ENCODE results near the gene PLD6. TPM values are rescaled to one million over a fixed set of nuclear protein-coding genes. Genes with fewer than 3 reads are reported as not detected.

PLD6 gene
- total and polyA plus RNA-seq, 10 of the 15 experiments (the other 5 are each of a cell fraction or from before 2014, with no cell fraction given) = 4.7 to 21.4 (median 12.0) TPM

DNA sequence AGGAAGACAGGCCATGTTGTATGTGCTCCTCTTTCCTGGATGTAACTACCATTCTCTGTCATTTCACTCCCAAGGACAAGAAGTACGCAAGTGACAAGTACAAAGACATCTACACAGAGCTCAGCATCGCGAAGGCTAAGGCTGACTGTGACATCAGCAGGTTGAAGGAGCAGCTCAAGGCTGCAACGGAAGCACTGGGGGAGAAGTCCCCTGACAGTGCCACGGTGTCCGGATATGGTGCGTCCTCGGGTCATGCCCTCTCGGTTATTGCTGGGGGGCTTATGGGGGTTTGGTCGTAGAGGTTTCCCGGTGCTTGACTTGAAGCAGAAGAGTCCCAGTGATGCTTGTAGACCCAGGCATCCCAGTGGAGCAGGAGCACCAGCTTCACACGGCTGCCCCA lies 29.0 kb downstream of the PLD6 start:
- Histone ChIP-seq H3K36me3 (ENCODE audit: control insufficient read depth in 2 of 2, insufficient read depth in 2 of 2, low read length in 1 of 2) (peaks cover 26 to 34% of the 10 kb centered on the region in 2 experiments), H3K9ac (ENCODE audit: control insufficient read depth, insufficient read depth, low read length) (no peak overlapping the region), H3K79me2 (ENCODE audit: control insufficient read depth, insufficient read depth, low read length) (no peaks in the 10 kb centered on the region), H3K4me2 (ENCODE audit: control insufficient read depth, insufficient read depth) (no peak overlapping the region), H3K9me3 (replicated peaks; ENCODE audit: control insufficient read depth, insufficient read depth, low read length) (no peaks in the 10 kb centered on the region), H4K20me1 (ENCODE audit: control insufficient read depth, insufficient read depth) (no peaks in the 10 kb centered on the region), H3K27ac (ENCODE audit: control insufficient read depth, insufficient read depth) (no peak overlapping the region), H3K4me3 (no peak overlapping the region), H2AFZ (ENCODE audit: control insufficient read depth, low read depth, low read length) (no peak overlapping the region), H3K4me1 (ENCODE audit: control insufficient read depth, insufficient read depth, low read length) (peaks cover 27% of the 10 kb centered on the region), H3K27me3 (replicated peaks in 1 of 2; ENCODE audit: control insufficient read depth in 2 of 2, insufficient read depth in 2 of 2, low read length in 1 of 2) (no peaks in the 10 kb centered on the region)
- intact Hi-C loops (cut with micrococcal nuclease; ENCODE audit: unreplicated experiment) (no loop called here), in situ Hi-C loops (cut with MboI) (no loop called here)
- TF ChIP-seq FOXM1 (IDR thresholded peaks at IDR 0.05; ENCODE audit: low read depth, low read length) = no peak
- TF ChIP-seq SMAD5 (IDR thresholded peaks at IDR 0.05; ENCODE audit: low read depth) = no peak
- TF ChIP-seq, protein P1, sequence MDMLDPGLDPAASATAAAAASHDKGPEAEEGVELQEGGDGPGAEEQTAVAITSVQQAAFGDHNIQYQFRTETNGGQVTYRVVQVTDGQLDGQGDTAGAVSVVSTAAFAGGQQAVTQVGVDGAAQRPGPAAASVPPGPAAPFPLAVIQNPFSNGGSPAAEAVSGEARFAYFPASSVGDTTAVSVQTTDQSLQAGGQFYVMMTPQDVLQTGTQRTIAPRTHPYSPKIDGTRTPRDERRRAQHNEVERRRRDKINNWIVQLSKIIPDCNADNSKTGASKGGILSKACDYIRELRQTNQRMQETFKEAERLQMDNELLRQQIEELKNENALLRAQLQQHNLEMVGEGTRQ (IDR thresholded peaks at IDR 0.05; ENCODE audit: borderline replicate concordance, low read depth, low read length) = no peak
- TF ChIP-seq, protein P2, sequence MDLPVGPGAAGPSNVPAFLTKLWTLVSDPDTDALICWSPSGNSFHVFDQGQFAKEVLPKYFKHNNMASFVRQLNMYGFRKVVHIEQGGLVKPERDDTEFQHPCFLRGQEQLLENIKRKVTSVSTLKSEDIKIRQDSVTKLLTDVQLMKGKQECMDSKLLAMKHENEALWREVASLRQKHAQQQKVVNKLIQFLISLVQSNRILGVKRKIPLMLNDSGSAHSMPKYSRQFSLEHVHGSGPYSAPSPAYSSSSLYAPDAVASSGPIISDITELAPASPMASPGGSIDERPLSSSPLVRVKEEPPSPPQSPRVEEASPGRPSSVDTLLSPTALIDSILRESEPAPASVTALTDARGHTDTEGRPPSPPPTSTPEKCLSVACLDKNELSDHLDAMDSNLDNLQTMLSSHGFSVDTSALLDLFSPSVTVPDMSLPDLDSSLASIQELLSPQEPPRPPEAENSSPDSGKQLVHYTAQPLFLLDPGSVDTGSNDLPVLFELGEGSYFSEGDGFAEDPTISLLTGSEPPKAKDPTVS (IDR thresholded peaks at IDR 0.05; ENCODE audit: low read depth, low read length) = no peak
- ATAC-seq (no peak), FAIRE-seq (no peak), DNase-seq (ENCODE audit: low read depth, low spot score) (no peak)
- RAD21 ChIA-PET (ENCODE audit: unreplicated experiment) = interaction anchor here (1.4 kb wide), 1 partner anchor 15 kb away, joined by 3 read pairs; no protein-coding TSS in a partner anchor
- 95% methylated on average over 12 of the region's 12 CpGs for WGBS (ENCODE audit: insufficient coverage, insufficient replicate concordance, low lambda C conversion rate, missing lambda C conversion rate)
- POLR2A ChIA-PET = interaction anchor here (0.7 kb wide), 1 partner anchor 494 kb away, joined by 4 read pairs; no protein-coding TSS in a partner anchor
- no TSS peak for BruUV-seq (replicated peaks)
- CTCF ChIA-PET = interaction anchor here (0.7 kb wide), 1 partner anchor 19 kb away, joined by 3 read pairs; no protein-coding TSS in a partner anchor
- SMC1A ChIA-PET (ENCODE audit: uncharacterized antibody, unreplicated experiment) = no interaction called here

DNA sequence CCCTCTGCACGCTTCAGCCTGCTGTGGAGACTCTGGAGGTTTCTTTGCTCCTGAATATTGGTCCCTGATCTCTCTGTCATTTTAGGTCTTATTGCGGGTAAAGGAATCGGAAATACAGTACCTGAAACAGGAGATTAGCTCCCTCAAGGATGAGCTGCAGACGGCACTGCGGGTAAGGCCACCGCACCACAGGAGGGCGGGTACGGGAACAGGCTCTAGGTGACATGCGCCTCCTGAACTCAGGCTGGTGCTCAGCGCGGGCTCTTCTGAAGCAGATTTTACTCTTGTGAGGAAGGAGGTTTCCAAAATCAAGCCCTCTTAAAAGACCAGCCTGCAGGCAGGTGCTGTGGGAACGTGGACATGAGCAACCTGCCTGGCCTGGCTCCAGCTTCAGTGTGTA lies 29.8 kb downstream of the PLD6 start:
- intact Hi-C loops (cut with micrococcal nuclease; ENCODE audit: unreplicated experiment) (no loop called here), in situ Hi-C loops (cut with MboI) (no loop called here)
- Histone ChIP-seq H3K27me3 (replicated peaks in 1 of 2; ENCODE audit: control insufficient read depth in 2 of 2, insufficient read depth in 2 of 2, low read length in 1 of 2) (no peaks in the 10 kb centered on the region), H3K9me3 (replicated peaks; ENCODE audit: control insufficient read depth, insufficient read depth, low read length) (no peaks in the 10 kb centered on the region), H3K4me1 (ENCODE audit: control insufficient read depth, insufficient read depth, low read length) (peaks cover 18% of the 10 kb centered on the region), H2AFZ (ENCODE audit: control insufficient read depth, low read depth, low read length) (no peak overlapping the region), H3K4me2 (ENCODE audit: control insufficient read depth, insufficient read depth) (no peak overlapping the region), H3K9ac (ENCODE audit: control insufficient read depth, insufficient read depth, low read length) (no peak overlapping the region), H3K27ac (ENCODE audit: control insufficient read depth, insufficient read depth) (no peak overlapping the region), H3K4me3 (no peak overlapping the region), H3K79me2 (ENCODE audit: control insufficient read depth, insufficient read depth, low read length) (no peaks in the 10 kb centered on the region), H3K36me3 (ENCODE audit: control insufficient read depth in 2 of 2, insufficient read depth in 2 of 2, low read length in 1 of 2) (peaks cover 25 to 34% of the 10 kb centered on the region in 2 experiments), H4K20me1 (ENCODE audit: control insufficient read depth, insufficient read depth) (no peaks in the 10 kb centered on the region)
- no peak for ATAC-seq
- POLR2A ChIA-PET = interaction anchor here (0.6 kb wide), 1 partner anchor 13 kb away, joined by 3 read pairs; no protein-coding TSS in a partner anchor
- 97% methylated on average over 12 of the region's 12 CpGs for WGBS (ENCODE audit: insufficient coverage, insufficient replicate concordance, low lambda C conversion rate, missing lambda C conversion rate)
- no peak for DNase-seq (ENCODE audit: low read depth, low spot score)
- no TSS peak for BruUV-seq (replicated peaks)
- RAD21 ChIA-PET (ENCODE audit: unreplicated experiment) = no interaction called here
- FAIRE-seq = no peak
- SMC1A ChIA-PET (ENCODE audit: uncharacterized antibody, unreplicated experiment) = no interaction called here
- CTCF ChIA-PET = no interaction called here
- TF ChIP-seq RFX5 (IDR thresholded peaks at IDR 0.05; ENCODE audit: low read depth, low read length) (no peak), KAT2A (conservative IDR thresholded peaks at IDR 0.05; ENCODE audit: control insufficient read depth, low read depth, low read length) (no peak), BRCA1 (IDR thresholded peaks at IDR 0.05; ENCODE audit: low read depth, low read length) (no peak), EZH2 (IDR thresholded peaks at IDR 0.05; ENCODE audit: borderline replicate concordance, control insufficient read depth, low read depth, low read length) (no peak)
- TF ChIP-seq, protein P3, sequence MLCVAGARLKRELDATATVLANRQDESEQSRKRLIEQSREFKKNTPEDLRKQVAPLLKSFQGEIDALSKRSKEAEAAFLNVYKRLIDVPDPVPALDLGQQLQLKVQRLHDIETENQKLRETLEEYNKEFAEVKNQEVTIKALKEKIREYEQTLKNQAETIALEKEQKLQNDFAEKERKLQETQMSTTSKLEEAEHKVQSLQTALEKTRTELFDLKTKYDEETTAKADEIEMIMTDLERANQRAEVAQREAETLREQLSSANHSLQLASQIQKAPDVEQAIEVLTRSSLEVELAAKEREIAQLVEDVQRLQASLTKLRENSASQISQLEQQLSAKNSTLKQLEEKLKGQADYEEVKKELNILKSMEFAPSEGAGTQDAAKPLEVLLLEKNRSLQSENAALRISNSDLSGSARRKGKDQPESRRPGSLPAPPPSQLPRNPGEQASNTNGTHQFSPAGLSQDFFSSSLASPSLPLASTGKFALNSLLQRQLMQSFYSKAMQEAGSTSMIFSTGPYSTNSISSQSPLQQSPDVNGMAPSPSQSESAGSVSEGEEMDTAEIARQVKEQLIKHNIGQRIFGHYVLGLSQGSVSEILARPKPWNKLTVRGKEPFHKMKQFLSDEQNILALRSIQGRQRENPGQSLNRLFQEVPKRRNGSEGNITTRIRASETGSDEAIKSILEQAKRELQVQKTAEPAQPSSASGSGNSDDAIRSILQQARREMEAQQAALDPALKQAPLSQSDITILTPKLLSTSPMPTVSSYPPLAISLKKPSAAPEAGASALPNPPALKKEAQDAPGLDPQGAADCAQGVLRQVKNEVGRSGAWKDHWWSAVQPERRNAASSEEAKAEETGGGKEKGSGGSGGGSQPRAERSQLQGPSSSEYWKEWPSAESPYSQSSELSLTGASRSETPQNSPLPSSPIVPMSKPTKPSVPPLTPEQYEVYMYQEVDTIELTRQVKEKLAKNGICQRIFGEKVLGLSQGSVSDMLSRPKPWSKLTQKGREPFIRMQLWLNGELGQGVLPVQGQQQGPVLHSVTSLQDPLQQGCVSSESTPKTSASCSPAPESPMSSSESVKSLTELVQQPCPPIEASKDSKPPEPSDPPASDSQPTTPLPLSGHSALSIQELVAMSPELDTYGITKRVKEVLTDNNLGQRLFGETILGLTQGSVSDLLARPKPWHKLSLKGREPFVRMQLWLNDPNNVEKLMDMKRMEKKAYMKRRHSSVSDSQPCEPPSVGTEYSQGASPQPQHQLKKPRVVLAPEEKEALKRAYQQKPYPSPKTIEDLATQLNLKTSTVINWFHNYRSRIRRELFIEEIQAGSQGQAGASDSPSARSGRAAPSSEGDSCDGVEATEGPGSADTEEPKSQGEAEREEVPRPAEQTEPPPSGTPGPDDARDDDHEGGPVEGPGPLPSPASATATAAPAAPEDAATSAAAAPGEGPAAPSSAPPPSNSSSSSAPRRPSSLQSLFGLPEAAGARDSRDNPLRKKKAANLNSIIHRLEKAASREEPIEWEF (IDR thresholded peaks at IDR 0.05; ENCODE audit: insufficient replicate concordance, low read depth, low read length) = no peak

Measured in GM12878 (cell line).